ACC112 (cell line): ENCODE measurements around the gene ACTA1.
"Not testable (repeated sequence)": the region's sequence is repeated elsewhere in the genome, so short reads cannot be mapped to it uniquely, and the experiment has no call there.

Experiments used
- H2AFZ ChIP-seq: fragments of 200-600 bp; sonication (generic); one replicate; pipeline ENCODE4 v1.6.0; 2017; ENCODE audit warnings: antibody characterized with exemption, low read length; ENCODE audit not compliant: unreplicated experiment
- H3K27ac ChIP-seq: fragments of 200-600 bp; sonication (generic); 2 replicates; pipeline ENCODE4 v1.5.1; 2014; ENCODE audit warnings: low read depth, mild to moderate bottlenecking, antibody characterized with exemption, low read length, moderate library complexity
- H3K27me3 ChIP-seq: fragments of 200-600 bp; sonication (generic); 2 replicates; pipeline ENCODE4 v1.6.1; 2014; ENCODE audit warnings: mild to moderate bottlenecking, antibody characterized with exemption, low read length, moderate library complexity, mixed read lengths; ENCODE audit not compliant: insufficient read depth
- H3K36me3 ChIP-seq: fragments of 200-600 bp; sonication (generic); 2 replicates; pipeline ENCODE4 v1.6.1; 2016; ENCODE audit warnings: mild to moderate bottlenecking, antibody characterized with exemption, low read length, moderate library complexity, mixed read lengths; ENCODE audit not compliant: insufficient read depth
- H3K4me1 ChIP-seq: fragments of 200-600 bp; sonication (generic); one replicate; pipeline ENCODE4 v1.6.1; 2016; ENCODE audit warnings: low read length, mixed read lengths; ENCODE audit not compliant: insufficient read depth, unreplicated experiment, control insufficient read depth
- H3K4me3 ChIP-seq: fragments of 200-600 bp; sonication (generic); 2 replicates; pipeline ENCODE4 v1.5.1; 2014; ENCODE audit warnings: mild to moderate bottlenecking, low read depth, low read length
- H3K79me2 ChIP-seq: fragments of 200-600 bp; sonication (generic); one replicate; pipeline ENCODE4 v1.6.0; 2016; ENCODE audit warnings: low read length; ENCODE audit not compliant: control insufficient read depth, unreplicated experiment, insufficient read depth

ACTA1 gene

DNA sequence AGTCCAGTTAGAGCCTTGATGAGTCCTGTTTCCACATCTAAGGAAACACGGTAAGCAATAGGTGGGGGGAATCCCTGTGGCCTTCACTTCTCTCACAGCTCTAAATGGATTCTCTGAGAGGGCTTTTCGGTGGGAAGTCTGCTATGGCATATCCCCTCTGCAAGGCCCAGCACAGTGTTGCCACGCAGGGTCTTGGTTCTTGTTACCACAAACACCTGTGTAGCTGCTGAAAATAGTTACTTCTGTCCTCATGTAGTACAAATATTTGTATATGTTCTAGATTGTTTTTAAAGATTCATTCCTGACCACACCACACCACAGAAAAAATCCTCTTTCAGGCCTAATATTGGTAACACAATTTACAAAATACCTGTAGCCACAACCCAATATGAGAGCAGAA, 5.6 kb downstream of the ACTA1 start:
- H3K4me1 ChIP-seq, result peaks cover 6% of the 10 kb centered on the region
- no peaks in the 10 kb centered on the region for H3K36me3 ChIP-seq
- H3K79me2 ChIP-seq, result no peaks in the 10 kb centered on the region
- H3K4me3 ChIP-seq, result no peak overlapping the region
- no peak overlapping the region for H3K27ac ChIP-seq
- no peak overlapping the region for H2AFZ ChIP-seq
- H3K27me3 ChIP-seq, result peaks cover 83% of the 10 kb centered on the region

DNA sequence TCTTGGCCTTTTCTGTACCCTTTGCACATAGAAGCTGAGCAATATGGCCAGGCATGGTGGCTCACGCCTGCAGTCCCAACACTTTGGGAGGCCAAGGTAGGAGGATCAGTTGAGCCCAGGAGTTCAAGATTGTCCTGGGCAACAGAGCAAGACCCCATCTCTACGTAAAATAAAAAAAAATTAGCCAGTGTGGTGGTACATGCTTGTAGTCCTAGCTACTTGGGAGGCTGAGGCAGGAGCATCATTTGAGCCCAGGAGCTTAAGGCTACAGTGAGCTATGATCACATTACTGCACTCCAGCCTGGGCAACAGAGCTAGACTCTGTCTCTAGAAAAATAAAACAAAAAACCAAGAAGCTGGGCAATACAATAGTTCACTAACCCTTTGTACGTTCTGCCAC, 6.3 kb downstream of the ACTA1 start:
- Histone ChIP-seq H3K27ac (no peak overlapping the region), H3K4me1 (peaks cover 6% of the 10 kb centered on the region), H3K4me3 (no peak overlapping the region), H3K27me3 (peaks cover 81% of the 10 kb centered on the region), H3K79me2 (no peaks in the 10 kb centered on the region), H2AFZ (no peak overlapping the region), H3K36me3 (no peaks in the 10 kb centered on the region)

DNA sequence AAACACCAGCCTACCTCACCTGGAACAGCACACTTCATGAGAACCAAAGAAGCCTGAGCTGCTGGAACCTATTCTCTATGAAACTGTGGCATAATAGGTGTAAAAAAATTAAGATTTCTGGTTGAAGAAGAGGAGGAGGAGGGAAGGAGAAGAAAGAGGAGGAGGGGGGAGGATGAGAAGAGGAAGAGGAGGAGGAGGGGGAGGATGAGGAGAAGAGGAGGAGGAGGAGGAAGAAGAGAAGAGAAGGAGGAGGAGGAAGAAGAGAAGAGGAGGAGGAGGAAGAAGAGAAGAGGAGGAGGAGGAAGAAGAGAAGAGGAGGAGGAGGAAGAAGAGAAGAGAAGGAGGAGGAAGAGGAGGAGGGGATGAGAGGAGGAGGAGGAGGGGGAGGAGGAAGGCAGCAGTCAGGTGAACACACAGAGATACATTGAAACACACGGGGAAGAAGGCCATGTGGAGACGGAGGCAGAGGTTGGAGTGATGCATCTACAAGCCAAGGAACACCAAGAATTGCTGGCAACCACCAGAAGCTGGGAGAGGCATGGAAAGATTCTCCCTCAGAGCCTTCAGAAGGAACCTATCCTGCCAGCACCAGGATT, 8.2 kb downstream of the ACTA1 start:
- no peaks in the 10 kb centered on the region for H3K36me3 ChIP-seq
- no peak overlapping the region for H2AFZ ChIP-seq
- no peaks in the 10 kb centered on the region for H3K79me2 ChIP-seq

DNA sequence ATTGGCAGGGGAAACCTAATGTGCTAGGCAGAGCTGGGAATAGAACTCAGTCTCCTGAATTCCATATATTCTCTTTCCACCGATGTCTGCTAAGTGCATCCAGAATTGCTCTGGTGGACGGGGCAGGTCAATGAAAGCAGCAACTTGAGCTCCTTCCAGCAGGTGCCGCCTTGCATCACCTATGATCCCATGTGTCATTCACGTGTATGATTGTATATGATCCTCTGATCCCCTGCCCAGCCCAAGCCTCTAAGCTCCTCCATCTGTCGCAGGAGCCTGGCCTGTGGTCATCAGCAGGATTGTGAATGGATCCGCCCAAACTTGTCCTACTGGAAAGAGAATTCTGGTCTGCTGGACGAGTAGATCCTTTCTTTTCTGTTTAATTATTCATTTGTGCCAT, 13.1 kb downstream of the ACTA1 start:
- Histone ChIP-seq H3K27me3 (peaks cover 34% of the 10 kb centered on the region), H3K79me2 (no peaks in the 10 kb centered on the region), H3K27ac (no peak overlapping the region), H2AFZ (no peak overlapping the region), H3K4me3 (no peak overlapping the region), H3K4me1 (no peaks in the 10 kb centered on the region), H3K36me3 (no peaks in the 10 kb centered on the region)

More for the DNA sequence above, 8.2 kb downstream of the ACTA1 start:
- peaks cover 67% of the 10 kb centered on the region for H3K27me3 ChIP-seq
- H3K4me1 ChIP-seq, result no peaks in the 10 kb centered on the region
- H3K4me3 ChIP-seq, result no peak overlapping the region
- H3K27ac ChIP-seq, result no peak overlapping the region

DNA sequence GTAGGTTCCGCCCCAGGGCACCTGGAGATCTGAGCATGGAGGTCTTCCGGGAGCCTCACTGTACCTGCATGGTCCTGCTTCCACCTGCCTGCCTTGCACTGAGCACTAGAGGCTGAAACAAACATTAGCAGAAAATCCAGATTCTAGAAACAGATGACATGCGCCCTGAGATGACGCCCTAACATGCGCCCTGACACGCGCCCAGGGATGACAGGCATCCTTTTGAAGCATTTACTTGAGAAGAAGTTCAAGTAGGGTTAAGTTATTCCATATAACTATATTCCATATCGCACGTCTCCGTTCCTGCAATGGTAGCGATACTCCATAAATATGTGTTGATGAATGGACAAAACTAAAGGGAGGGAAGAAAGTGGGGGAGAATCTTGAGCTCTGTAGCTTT, 13.7 kb downstream of the ACTA1 start:
- H3K4me1 ChIP-seq, result no peaks in the 10 kb centered on the region
- H3K79me2 ChIP-seq, result no peaks in the 10 kb centered on the region
- H2AFZ ChIP-seq, result no peak overlapping the region
- peaks cover 28% of the 10 kb centered on the region for H3K27me3 ChIP-seq
- H3K27ac ChIP-seq, result no peak overlapping the region
- no peaks in the 10 kb centered on the region for H3K36me3 ChIP-seq
- H3K4me3 ChIP-seq, result no peak overlapping the region

GRCh38 chr1:229418586-229418985, 15.3 kb downstream of the ACTA1 start:
- H3K4me1 ChIP-seq, H3K36me3 ChIP-seq, H3K79me2 ChIP-seq, H2AFZ ChIP-seq, H3K4me3 ChIP-seq, H3K27ac ChIP-seq: not testable (repeated sequence)
- H3K27me3 ChIP-seq, result peaks cover 17% of the 10 kb centered on the region

DNA sequence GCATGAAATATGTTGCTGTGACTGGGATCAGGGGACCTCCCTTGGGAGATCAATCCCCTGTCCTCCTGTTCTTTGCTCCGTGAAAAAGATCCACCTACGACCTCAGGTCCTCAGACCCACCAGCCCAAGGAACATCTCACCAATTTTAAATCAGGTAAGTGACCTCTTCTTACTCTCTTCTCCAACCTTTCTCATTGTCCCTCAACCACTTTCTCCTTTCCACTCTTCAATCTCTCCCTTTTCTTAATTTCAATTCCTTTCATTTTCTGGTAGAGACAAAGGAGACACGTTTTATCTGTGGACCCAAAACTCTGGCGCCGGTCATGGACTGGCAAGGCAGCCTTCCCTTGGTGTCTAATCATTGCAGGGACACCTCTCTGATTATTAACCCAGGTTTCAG, 21.1 kb downstream of the ACTA1 start:
- peaks cover 16% of the 10 kb centered on the region for H3K27me3 ChIP-seq
- not testable (repeated sequence) for H3K36me3 ChIP-seq, H2AFZ ChIP-seq, H3K79me2 ChIP-seq, H3K4me3 ChIP-seq, H3K27ac ChIP-seq
- peaks cover 11% of the 10 kb centered on the region for H3K4me1 ChIP-seq

DNA sequence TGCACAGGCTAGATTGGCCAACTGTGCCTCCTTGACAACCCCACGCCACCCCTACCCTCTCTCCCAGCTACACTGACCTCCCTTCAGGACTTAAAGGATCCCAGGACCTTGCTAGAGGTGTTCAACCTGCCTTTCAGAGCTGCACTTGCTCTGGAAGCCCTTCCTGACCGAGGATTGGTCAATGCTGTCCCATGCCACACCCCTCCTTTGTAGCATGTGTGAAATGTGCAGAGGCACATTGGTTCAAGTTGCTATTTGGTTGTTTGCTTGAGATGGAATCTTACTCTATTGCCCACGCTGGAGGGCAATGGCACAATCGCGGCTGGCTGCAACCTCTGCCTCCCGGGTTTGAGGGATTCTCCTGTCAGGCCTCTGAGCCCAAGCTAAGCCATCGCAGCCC, 21.8 kb downstream of the ACTA1 start:
- Histone ChIP-seq H3K27ac (no peak overlapping the region), H3K4me3 (no peak overlapping the region), H3K27me3 (peaks cover 23% of the 10 kb centered on the region), H3K36me3 (no peaks in the 10 kb centered on the region), H3K79me2 (no peaks in the 10 kb centered on the region), H2AFZ (no peak overlapping the region), H3K4me1 (peaks cover 11% of the 10 kb centered on the region)

DNA sequence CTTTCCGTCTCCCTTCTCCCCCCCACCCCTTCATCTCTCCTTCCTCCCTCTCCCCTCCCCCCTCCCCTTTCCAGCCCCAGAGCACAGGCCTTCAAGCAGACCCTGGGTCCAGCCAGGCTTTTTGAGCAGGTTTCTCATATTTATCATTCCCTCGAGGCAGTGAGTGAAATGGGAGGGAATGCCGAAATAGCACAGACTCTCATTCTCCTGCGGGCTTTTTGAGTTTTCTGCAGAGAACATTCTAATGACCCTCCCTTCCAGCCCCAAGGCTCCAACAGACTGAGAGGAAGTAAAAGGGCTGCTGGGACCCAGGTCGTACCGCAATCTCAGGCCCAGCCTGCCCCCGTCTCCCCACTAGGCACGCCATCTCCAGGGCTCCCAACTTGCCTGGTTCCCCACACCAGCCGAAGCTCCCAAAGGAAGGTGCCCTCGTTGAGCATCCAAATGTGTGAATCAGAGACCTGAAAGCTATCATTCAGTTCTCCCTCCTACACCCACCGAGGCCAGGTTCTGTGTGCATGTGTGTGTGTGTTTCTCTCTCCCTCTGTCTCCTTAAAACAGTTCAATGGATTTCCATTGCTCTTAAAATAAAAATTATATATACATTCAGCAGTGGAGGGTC, 22.3 kb downstream of the ACTA1 start:
- Histone ChIP-seq H3K36me3 (no peaks in the 10 kb centered on the region), H3K79me2 (no peaks in the 10 kb centered on the region), H3K4me3 (no peak overlapping the region), H3K4me1 (peaks cover 11% of the 10 kb centered on the region), H3K27ac (no peak overlapping the region), H2AFZ (no peak overlapping the region), H3K27me3 (peaks cover 28% of the 10 kb centered on the region)

- Histone ChIP-seq H3K36me3 (no peaks in the 10 kb centered on the region), H3K27me3 (peaks cover 35% of the 10 kb centered on the region), H3K27ac (no peak overlapping the region), H3K4me3 (no peak overlapping the region), H2AFZ (no peak overlapping the region), H3K4me1 (peaks cover 11% of the 10 kb centered on the region), H3K79me2 (no peaks in the 10 kb centered on the region)
These were observed 23.0 kb downstream of the ACTA1 start for GRCh38 chr1:229410692-229411433.

GRCh38 chr1:229410370-229410691, 23.6 kb downstream of the ACTA1 start:
- no peaks in the 10 kb centered on the region for H3K36me3 ChIP-seq
- H3K27ac ChIP-seq, result no peak overlapping the region
- H2AFZ ChIP-seq, result no peak overlapping the region
- no peaks in the 10 kb centered on the region for H3K79me2 ChIP-seq
- no peak overlapping the region for H3K4me3 ChIP-seq
- H3K27me3 ChIP-seq, result peaks cover 40% of the 10 kb centered on the region
- H3K4me1 ChIP-seq, result peaks cover 11% of the 10 kb centered on the region
